ENCODE data around the gene NEMP1. TPM values are rescaled to one million over a fixed set of nuclear protein-coding genes. Genes with fewer than 3 reads are reported as not detected.

The NEMP1 gene
- total RNA-seq, 2 donors from 2014 or later: 2.3 to 5.2 TPM

GRCh38 chr12:57040211-57040610 is 38.4 kb downstream of the NEMP1 start:
- intact Hi-C loops (cut with DNase I): no loop called here
- no peak for ATAC-seq
- WGBS, 2 donors: 70 to 79% methylated on average over 4 of the region's 4 CpGs

GRCh38 chr12:57039016-57039798 is 39.4 kb downstream of the NEMP1 start:
- H3K4me3 ChIP-seq: no peak overlapping the region
- no peaks in the 10 kb centered on the region for H3K36me3 ChIP-seq (replicated peaks in 1 of 2; ENCODE audit: insufficient read depth in 1 of 2, low read depth in 2 of 2)
- TF ChIP-seq POLR2A (IDR thresholded peaks at IDR 0.05): no peak
- no peak for TF ChIP-seq CTCF (IDR thresholded peaks at IDR 0.05)
- DNase-seq (no peak), ATAC-seq (no peak)
- H3K4me1 ChIP-seq: no peaks in the 10 kb centered on the region
- H3K27me3 ChIP-seq: no peaks in the 10 kb centered on the region
- WGBS, 2 donors: 70 to 72% methylated on average over 9 of the region's 9 CpGs
- H3K27ac ChIP-seq: no peak overlapping the region
- intact Hi-C loops (cut with DNase I): no loop called here
- no peaks in the 10 kb centered on the region for H3K9me3 ChIP-seq

More at GRCh38 chr12:57040211-57040610, 38.4 kb downstream of the NEMP1 start:
- Histone ChIP-seq H3K27ac (no peak overlapping the region), H3K36me3 (replicated peaks in 1 of 2; ENCODE audit: insufficient read depth in 1 of 2, low read depth in 2 of 2) (no peaks in the 10 kb centered on the region), H3K9me3 (no peaks in the 10 kb centered on the region), H3K4me1 (no peaks in the 10 kb centered on the region), H3K27me3 (no peaks in the 10 kb centered on the region), H3K4me3 (no peak overlapping the region)
- DNase-seq: no peak
- TF ChIP-seq CTCF (IDR thresholded peaks at IDR 0.05): no peak
- no peak for TF ChIP-seq POLR2A (IDR thresholded peaks at IDR 0.05)

DNA sequence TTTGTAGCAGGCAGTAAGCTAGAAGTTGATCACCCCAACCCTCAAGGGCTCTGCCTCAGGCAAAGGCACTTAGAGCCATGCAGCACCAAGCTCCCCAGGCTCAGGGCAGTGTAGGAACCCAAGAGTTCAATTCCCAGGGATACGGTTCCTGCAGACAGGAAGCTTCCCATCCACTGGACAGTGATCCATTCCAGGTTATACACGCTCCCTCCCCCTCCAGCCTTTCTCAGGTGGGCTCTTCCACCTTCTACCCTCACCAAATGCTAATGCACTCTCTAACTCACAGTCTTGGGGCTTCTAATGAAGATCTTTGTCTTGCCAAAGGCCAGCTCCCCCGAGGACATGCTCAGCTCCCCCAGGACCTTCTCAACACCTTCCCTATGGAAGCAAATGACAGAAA is 41.3 kb downstream of the NEMP1 start:
- Histone ChIP-seq H3K9me3 (no peaks in the 10 kb centered on the region), H3K27me3 (no peaks in the 10 kb centered on the region), H3K4me3 (no peak overlapping the region), H3K36me3 (replicated peaks in 1 of 2; ENCODE audit: insufficient read depth in 1 of 2, low read depth in 2 of 2) (no peaks in the 10 kb centered on the region), H3K27ac (no peak overlapping the region), H3K4me1 (no peaks in the 10 kb centered on the region)
- intact Hi-C loops (cut with DNase I): no loop called here
- TF ChIP-seq CTCF (IDR thresholded peaks at IDR 0.05): no peak
- TF ChIP-seq POLR2A (IDR thresholded peaks at IDR 0.05): no peak
- no peak for DNase-seq
- ATAC-seq: no peak
- 62 to 82% methylated on average over 3 of the region's 3 CpGs for WGBS, 2 donors

GRCh38 chr12:57033431-57033830 is 45.2 kb downstream of the NEMP1 start:
- H3K36me3 ChIP-seq (replicated peaks in 1 of 2; ENCODE audit: insufficient read depth in 1 of 2, low read depth in 2 of 2): no peaks in the 10 kb centered on the region
- no peak overlapping the region for H3K4me3 ChIP-seq
- TF ChIP-seq POLR2A (IDR thresholded peaks at IDR 0.05) (no peak), CTCF (IDR thresholded peaks at IDR 0.05) (no peak)
- no peak overlapping the region for H3K27ac ChIP-seq
- DNase-seq: no peak
- WGBS, 2 donors: 90% methylated on average over 3 of the region's 3 CpGs
- H3K27me3 ChIP-seq: no peaks in the 10 kb centered on the region
- ATAC-seq: no peak
- no peaks in the 10 kb centered on the region for H3K4me1 ChIP-seq
- intact Hi-C loops (cut with DNase I): no loop called here
- no peaks in the 10 kb centered on the region for H3K9me3 ChIP-seq

DNA sequence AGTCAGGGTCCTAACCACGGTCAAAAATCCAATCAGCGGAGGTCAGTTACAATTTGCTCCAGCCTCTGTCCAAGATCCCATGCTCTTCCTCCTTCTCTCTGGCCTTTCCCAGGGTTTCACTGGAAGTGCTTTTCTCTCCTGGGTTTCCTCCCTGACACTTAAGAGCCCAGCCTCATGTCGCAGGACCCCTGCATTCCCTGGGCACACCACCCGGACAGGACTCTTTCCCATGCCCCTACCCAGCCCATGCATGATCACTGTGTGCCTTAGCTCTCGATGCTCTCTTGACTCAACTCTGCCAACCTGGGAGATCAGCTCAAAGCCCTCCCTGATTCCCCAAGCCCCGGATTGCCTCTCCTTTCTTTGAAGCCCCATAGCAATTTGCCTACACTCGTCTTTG is 46.8 kb downstream of the NEMP1 start:
- Histone ChIP-seq H3K4me1 (no peaks in the 10 kb centered on the region), H3K27ac (no peak overlapping the region), H3K27me3 (no peaks in the 10 kb centered on the region), H3K9me3 (no peaks in the 10 kb centered on the region), H3K36me3 (replicated peaks in 1 of 2; ENCODE audit: insufficient read depth in 1 of 2, low read depth in 2 of 2) (no peaks in the 10 kb centered on the region), H3K4me3 (no peak overlapping the region)
- DNase-seq (no peak), ATAC-seq (no peak)
- intact Hi-C loops (cut with DNase I): no loop called here
- TF ChIP-seq POLR2A (IDR thresholded peaks at IDR 0.05) (no peak), CTCF (IDR thresholded peaks at IDR 0.05) (no peak)
- 61 to 66% methylated on average over 7 of the region's 7 CpGs for WGBS, 2 donors
